Activated naive CD4-positive, alpha-beta T cell treated with Interleukin-2 at 50 U/mL for 16 hours (primary cell): ENCODE measurements around the gene UPF3A.

Source experiments
- DNase-seq: peaks from one replicate; pipeline ENCODE4 v3.0.0-alpha.2; 2020

The UPF3A gene

GRCh38 chr13:114264886-114265611, 16.4 kb upstream of the UPF3A start:
- no peak for DNase-seq

GRCh38 chr13:114266241-114266640, 15.2 kb upstream of the UPF3A start:
- DNase-seq: no peak

GRCh38 chr13:114268344-114269280, 12.8 kb upstream of the UPF3A start:
- DNase-seq: no peak

GRCh38 chr13:114269281-114269770, 12.1 kb upstream of the UPF3A start:
- DNase-seq: no peak

DNA sequence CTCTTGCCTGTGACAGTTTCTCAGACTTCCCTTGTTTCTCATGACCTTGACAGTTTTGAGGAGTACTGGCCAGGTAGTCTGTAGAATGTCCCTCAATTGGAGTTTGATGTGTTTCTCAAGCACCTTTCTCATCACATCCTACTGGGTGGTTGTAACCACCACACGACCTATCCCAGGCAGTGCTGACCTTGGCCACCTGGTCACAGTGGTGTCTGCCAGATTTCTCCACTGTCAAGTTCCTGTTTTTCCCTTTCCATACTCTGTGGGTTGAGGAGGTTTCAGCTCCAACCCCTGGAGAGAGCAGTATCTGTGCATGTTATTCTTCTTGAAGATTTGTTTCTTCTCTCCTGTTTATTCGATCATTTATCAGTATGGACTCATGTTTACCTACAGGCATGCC, 8.4 kb upstream of the UPF3A start:
- DNase-seq: no peak

GRCh38 chr13:114275304-114275703, 6.1 kb upstream of the UPF3A start:
- no peak for DNase-seq

DNA sequence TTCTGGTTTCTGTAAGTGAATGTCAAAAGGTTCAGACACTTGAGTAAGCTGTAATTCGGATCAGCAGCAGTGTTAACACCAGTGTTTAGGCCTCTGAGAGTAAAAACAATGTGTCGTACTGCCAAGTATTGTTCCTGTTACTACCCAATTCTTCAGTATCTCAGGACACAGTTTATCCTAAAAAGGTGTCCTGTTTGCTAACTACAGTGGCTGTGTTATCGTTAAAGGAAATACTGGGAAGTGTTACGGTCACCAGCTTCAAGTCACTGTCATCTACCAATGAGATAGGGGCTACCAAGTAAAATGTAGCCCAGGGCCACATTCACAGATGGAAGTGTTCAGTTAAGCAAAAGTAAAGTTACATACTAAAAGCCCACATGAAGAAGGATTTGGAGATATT, 2.3 kb upstream of the UPF3A start:
- DNase-seq: no peak

GRCh38 chr13:114279758-114280355, 1.5 kb upstream of the UPF3A start:
- DNase-seq: no peak

DNA sequence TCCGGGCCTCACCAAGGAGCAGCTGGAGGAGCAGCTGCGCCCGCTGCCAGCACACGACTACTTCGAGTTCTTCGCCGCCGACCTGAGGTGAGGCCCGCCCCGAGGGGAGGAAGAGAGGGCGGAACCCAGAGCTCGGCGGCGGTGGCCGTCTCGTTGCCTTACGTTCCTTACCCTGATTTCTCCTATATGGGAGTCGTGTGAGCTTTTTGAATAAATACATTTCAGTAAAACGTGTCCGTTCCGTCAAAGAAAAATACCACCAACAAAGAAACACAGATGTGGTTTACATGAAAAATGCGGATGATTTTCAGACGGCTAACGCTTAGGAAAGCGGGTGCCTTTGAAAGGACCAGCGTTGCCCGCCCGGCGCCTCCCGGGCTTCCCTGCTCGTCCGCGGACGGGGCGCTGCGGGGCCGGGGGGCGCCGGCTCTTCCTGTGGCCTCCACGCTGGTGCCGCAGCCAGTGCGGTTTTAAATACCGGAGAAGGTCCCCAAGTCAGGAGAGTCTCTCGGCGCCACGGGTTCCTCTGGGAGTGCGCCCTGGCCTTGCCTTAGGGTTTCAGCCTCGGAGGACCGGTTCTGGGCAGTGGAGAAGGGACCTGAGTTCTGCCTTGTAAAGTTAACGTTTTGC, 755 bp downstream of the UPF3A start:
- DNase-seq: peak; percentile 76

DNA sequence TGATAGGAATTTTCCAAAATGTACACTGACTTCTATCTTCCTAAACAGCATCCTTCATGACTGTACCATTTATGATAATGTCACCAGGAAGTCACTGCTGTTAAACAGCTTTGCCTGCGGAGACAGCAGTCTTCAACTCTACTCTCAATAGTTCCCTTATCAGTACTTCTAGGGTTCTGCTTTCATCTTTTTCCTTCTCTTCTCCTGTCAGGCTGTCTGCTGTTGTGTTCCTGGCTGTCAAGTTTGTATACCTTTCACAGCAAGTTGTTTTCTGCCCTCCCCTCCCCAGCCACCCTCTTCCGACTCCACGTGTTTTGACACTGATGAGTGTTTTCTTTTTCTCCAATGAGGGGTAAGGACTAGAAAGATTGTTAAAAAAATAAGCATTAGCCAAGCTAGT, 2.2 kb downstream of the UPF3A start:
- no peak for DNase-seq

DNA sequence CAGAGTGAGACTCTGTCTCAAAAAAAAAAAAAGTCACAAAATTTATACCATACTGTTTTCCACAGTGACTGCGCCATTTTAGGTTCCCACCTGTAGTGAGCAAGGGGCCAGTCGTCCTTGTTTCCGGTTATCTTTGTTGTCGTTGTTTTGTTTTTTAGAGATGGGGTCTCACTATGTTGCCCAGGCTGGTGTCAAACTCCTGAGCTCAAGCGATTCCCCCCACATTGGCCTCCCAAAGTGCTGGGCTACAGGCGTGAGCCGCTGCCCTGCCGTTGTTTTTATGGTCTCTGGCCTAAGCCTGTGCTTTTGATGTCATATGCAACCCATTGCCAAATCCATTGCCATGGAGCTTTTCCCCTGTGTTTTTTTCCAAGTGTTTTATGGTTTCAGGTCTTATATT, 3.3 kb downstream of the UPF3A start:
- no peak for DNase-seq

- DNase-seq: no peak
These were observed 3.9 kb downstream of the UPF3A start for GRCh38 chr13:114285166-114285808.

DNA sequence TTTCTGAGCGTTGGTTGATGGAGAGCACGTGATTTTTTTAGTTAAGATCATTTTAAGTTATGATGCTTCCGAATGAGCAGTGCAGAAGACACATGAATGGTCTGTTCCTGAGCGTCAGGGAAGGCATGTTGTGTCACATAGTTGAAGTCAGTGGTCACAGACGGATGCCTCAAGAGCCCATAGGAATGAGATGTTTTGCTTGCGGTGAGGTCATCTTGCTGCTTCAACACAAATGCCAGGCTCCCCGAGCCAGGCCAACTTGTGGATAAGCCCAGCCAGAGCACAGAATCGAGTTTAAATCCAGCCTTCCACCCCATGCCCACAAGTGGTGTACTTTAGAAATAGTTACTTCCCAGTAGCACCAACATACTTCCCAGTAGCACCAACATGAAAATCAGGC, 5.4 kb downstream of the UPF3A start:
- DNase-seq: no peak

- DNase-seq: no peak
These were observed 6.8 kb downstream of the UPF3A start for GRCh38 chr13:114288157-114288591.

DNA sequence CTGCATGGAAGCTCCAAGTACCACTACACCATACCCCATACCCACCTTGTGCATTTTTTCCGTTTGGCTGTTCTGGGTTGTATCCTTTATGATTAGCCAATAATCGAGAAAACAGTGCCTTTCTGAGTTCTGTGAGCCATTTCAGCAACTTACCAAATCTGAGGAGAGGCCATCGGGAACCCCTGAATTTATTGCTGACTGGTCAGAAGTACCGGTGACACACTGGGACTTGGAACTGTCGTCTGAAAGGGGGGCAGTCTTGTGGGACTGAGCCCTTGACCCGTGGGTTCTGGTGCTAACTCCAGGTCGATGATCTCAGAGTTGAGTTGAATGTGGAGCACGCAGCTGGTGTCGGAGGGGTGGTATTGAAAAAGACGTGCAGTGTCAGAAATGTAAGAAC, 15.0 kb downstream of the UPF3A start:
- no peak for DNase-seq

DNA sequence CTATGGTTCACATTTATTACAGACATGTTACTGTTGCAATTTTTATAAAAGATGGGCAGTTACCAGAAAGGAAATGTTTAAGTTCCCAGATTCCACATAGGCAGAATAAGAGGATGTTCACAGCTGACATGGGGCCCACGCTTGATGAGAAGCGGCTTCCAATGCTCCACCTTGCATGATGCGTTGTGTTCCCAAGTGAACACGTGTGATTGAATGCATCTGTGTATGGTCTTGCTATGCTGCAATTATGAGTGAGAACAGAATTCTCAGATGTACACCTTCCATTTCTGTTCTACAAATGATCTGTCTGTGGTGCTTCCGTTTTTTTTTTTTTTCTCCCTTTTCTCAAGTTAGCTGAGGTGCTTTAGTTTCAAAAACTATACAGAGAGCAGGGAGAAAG, 15.5 kb downstream of the UPF3A start:
- no peak for DNase-seq

- no peak for DNase-seq
These were observed 17.5 kb downstream of the UPF3A start for GRCh38 chr13:114298866-114299265.

- DNase-seq: no peak
These were observed 18.4 kb downstream of the UPF3A start for GRCh38 chr13:114299604-114300305.

DNA sequence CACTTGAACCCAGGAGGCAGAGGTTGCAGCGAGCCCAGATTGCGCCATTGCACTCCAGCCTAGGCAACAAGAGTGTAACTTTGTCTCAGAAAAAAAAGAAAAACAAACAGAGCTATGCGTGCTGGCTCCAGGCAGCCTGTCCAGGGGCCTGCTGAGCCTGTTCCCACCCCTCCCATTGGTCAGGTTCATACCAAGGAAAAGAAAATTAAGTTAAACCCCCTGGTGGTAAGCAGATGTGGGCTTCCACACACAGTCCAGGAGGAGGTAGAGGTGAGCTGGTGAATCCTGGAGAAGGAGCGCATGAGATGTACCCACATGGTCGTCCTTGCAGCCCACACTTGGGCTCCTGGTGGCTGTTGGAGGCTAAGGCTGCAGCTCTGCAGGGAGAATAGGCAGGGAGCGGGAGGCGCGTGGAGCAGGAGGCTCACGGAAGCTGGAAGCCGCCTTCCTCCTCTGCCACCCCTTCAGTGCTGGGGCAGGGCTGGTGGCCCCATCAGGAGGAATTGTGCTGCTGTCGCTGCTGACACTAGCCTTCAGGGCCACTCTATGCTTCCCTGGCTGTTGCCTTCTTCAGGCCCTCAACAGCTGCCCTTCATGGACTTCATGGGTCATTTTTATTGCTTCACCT, 22.4 kb downstream of the UPF3A start:
- no peak for DNase-seq

DNA sequence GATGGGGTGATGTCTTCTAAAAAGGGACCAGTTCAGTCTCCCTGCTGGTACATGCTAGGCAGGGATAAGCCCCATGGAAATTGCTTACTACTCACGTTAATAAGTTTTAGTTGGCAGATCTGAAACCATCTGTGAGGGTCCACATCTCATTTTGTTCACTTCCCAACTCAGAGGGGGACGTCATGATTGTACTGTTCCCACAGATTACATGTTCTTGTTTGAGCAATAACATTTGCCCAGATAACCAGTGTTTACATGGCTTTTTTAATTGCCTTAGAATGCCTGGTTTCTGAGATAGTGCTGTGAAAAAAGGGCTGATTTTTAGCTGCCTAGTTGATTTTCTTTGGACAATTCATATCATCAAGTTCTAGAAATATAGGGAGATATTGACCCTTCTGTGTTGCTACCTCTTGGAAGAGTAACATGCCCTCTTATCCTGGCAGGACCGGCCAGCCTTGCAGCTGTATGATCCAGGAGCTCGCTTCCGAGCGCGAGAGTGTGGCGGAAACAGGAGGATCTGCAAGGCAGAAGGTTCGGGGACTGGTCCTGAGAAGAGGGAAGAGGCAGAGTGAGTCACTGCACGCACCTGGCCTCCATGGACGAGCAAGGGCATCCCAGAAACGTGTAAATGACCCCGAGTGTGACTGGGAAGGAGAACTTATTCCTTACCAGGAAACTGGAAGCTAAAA, 23.1 kb downstream of the UPF3A start:
- DNase-seq: no peak

DNA sequence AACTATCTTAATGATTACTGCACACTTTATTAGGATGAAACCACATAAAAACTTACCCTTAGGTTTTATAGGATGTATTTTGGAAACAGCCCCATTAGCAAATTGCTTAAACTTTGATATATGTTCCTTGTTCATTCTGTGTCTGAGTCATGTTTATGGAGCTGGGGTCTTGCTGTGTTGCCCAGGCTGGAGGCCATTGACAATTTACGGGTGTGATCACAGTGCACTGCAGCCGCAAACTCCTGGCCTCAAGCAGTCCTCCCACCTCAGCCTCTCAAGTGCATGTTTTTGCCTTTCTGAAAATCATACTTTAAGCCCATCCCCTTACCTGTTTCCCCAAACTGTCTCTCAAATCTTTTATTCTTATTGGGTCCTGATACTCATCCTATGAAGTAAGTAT, 27.7 kb downstream of the UPF3A start:
- no peak for DNase-seq
